Left colon (tissue), 2 donors: Measurements from ENCODE around the gene KMO. TPM values are rescaled to one million over a fixed set of nuclear protein-coding genes. Genes with fewer than 3 reads are reported as not detected.

Experiments
- ATAC-seq: fragments of 200-7000 bp; cut with Tn5 transposase; one replicate; pipeline ENCODE4 v1.9.1; 2020; ENCODE audit warnings: mild to moderate bottlenecking, moderate library complexity
- DNase-seq, 2 donors: peaks; one replicate each; pipeline ENCODE4 v3.0.0-alpha.2; 2020
- intact Hi-C, 2 donors: fragments of 100-400 bp; cut with DNase I in 1 of 2; cut with micrococcal nuclease in 1 of 2; formaldehyde crosslinking; loops; one replicate each; pipeline versions ENCODE4 v1.11.2 to v1.14.0; 2022; cut with DNase I, micrococcal nuclease
- total RNA-seq, 2 donors: library from RNA; stranded (reverse); fragmentation: NEBNext Ultra II Directional; extraction: Animal tissue kit (Norgen Biotek cat#: 25700); gene quantifications; one replicate each; pipeline ENCODE4 v1.2.1, GENCODE V29; 2021
- donor health status: DM: no; HTN: no; CAD: no.
- donor health status: DM: yes; HTN: yes; CAD: no.

The KMO gene
- total RNA-seq, 2 donors from 2014 or later, result 0.21 to 0.78 TPM

DNA sequence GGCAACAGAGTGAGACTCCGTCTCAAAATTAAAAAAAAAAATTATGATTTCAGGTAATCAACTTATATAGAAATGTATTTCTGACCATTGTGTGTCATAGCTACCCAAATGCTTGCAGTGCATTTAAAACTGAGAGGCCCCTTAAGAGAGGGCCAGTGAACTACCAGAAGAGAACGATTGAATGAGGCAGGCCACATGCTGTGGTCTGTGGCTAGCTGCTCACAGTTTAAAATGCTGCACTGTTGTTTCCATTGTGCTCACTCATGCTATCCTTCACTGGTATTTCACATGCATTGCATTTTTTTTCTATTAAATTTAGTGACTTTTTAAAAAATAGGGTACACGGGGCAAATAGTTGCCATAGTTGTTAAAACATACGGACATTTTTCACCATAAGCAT lies 82.0 kb downstream of the KMO start:
- ATAC-seq, result no peak
- no peak for DNase-seq
- intact Hi-C loops, result loop anchor here in 1 of 2 donors (5.0 kb wide), 1 partner anchor 218 kb away; no protein-coding TSS in a partner anchor

DNA sequence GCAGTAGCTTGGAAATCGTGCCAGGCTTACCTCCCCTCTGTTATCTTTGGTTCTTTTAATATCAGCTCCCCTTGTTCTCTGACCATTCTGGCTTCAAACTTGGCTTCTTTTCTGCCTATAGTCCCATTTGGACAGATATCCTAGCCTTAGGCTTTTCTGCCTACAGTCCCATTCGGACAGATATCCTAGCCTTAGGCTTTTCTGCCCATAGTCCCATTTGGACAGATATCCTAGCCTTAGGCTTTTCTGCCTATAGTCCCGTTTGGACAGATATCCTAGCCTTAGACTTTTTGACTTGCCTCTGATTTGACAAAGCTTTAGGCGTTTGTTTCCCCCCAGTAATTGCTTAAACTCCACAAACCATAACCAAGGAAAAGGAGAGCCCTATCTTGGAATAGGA lies 82.4 kb downstream of the KMO start:
- ATAC-seq (no peak), DNase-seq (no peak)
- intact Hi-C loops, result loop anchor here in 1 of 2 donors (5.0 kb wide), 1 partner anchor 218 kb away; no protein-coding TSS in a partner anchor

DNA sequence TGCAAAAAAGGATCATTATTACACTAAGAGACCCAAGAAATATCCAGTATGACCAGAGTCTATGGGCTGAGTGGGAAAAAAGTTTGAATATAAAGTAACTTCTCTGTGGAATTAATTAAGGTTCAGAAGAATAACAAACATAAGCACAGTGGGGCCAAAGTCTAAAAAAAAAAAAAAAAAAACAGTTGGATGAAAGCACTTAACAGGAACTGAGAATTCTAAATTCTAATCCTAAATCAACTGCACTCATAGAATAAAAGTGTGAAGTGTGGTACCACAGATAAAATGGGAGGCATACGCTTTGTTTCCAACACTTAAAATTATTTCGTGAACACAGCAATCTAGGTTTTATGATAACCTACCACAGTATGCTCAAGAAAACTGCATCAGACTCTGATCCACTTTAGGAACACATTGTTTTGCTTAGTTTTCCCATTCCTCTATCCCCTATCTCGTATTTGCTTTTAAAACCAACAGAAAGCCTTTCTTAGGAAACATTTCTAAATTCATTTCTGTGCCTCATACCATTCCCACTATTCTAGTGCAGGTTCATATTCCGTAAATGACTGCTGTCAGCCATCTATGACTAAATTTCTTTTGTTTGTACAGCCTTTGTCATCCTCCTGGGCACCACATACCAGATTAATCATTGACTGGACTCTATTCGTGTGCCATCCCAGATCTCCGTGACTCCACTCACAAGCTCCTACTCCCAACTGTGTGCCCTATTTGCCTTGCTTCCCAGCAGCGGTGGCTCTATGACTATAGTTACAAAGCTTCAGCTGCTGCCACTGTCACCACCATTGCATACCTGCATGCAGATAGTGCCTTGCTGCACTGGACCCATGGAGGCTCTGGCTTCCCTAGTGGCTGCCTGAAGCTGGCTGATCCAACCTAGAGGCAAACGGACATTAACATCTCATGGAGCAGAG lies 83.1 kb downstream of the KMO start:
- ATAC-seq (peak; percentile 88), DNase-seq (peak; percentile 24 to 30)
- intact Hi-C loops, result no loop called here

DNA sequence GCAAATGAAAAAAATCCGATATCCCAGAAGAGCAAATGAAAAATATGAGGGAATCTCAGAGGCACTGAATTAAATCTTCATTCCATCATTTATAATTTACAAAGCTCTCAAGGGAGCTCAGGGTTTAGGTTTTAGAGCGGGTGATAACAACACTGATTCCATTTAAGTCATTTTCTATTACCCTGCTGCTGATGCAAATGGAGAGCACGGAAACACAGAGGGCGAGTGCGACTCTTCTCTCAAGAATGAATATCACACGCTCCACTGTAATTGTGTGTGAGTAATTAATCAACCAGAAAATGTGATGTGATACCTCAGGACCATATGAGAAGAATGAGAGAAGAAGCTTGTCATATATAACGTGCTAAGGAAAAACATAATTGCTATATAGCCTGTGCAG lies 85.2 kb downstream of the KMO start:
- DNase-seq (no peak), ATAC-seq (no peak)
- intact Hi-C loops, result no loop called here

DNA sequence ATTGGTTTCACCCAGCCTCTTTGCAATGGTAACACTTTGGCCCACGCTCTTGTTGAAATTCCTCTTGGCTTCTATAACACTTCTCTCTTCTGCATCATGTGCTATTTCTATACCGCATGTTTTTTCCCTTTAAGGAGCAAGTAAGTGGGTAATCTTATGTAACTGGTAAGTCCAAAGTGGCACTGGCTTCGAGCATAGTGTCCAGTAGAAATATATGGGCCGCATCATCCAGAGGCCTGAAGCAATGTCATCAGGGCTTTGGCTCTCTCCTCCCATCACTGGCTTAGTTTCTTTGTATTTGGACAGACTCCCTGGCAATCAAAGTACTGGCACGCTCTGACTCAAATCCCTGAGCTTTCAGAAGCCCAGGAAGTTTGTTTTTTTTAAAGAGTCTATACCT lies 90.5 kb downstream of the KMO start:
- ATAC-seq (no peak), DNase-seq (no peak)
- intact Hi-C loops, result no loop called here

DNA sequence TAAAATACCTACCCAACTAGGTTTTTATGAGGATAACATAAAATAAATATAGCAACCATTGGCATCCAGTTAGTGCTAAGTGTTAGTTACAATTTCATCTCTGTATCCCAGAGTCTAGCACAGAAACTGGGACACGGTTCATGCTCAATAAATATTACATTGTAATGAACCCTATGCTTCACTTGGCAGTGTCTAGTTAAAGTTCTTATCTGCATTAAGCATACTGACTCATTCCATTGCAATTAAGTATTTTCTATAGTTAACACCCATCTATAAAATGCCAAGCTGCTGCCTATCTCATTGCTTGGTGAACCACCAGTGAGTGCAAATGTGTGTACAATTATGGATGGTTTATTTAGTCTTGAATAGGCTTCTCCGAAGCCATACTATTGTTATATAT lies 92.8 kb downstream of the KMO start:
- intact Hi-C loops, result no loop called here
- DNase-seq (no peak), ATAC-seq (peak; percentile 87)

DNA sequence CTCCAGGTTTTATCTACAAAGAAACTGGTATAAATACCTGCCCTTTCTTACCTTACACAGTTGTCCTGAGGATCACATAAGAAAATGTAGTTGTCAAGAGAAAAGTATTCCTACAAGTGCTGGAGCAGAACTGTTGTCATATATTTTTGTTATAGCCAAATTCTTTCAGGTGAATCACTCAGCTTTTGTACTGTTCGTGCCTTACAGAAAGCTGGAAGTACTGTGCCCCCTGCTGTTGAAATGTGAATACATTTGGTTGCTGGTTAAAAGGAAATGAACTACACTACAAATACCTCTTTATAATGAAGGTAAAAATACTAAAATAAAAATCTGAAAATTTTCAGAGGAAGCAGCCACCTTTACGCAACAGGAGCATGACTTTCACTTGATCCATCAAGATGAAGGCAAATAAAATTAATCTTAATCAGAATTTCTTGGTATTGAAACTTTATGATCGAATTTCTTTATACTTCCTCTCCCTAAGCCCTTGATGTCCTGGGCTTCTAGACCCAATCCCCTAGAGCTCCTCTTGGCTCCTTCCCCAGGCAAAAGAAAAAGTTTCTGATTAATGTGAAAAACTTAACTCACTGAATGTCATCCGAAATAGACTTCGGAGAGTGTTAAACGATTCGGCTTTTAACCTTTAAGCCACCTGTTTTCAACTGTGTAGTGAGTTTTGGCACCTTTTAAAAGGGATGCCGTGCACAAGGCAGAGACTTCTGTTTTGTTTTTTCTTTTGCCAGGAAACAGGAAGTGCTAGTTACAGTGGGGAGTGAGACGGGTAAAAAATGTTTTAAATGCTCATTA lies 95.5 kb downstream of the KMO start:
- ATAC-seq (peak; percentile 67), DNase-seq (peak in 1 of 2 donors; percentile 25)
- intact Hi-C loops, result no loop called here

DNA sequence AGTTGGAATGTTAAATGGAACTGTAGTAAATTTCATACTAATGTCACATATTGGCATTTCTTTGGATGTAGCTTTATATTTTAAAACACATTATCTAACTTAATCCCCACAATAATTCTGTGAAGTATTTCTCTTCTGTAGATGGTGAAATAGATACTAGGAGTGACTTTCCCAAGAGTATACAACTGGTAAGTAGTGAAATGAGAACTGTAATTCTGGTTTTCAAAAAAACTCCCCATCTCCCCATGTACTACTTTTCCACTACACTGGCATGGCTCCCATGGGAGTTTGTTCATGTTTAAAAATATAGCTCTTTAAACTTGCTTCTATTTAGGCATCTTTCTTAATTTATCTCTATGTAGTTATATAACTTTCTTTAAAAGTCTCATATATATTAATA lies 97.8 kb downstream of the KMO start:
- DNase-seq (no peak), ATAC-seq (no peak)
- intact Hi-C loops, result no loop called here

DNA sequence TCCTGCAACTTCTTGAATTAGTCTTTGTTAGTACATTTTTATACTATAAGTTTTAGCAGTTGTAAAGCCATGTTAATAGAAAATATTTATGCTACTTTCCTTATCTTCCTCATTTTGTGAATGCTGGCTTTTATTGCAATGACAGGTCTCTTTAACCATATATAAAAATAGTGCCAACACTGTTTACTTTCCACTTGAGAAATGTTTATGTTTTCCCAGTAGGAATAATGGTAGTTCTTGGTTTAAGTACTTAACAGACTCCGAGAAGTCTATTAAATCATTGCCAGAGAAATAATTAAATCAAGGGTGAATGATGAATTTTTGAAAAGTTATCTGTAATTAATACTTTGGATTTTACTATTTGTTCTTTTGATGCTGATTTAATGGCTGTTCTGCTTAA lies 98.3 kb downstream of the KMO start:
- DNase-seq, result no peak

DNA sequence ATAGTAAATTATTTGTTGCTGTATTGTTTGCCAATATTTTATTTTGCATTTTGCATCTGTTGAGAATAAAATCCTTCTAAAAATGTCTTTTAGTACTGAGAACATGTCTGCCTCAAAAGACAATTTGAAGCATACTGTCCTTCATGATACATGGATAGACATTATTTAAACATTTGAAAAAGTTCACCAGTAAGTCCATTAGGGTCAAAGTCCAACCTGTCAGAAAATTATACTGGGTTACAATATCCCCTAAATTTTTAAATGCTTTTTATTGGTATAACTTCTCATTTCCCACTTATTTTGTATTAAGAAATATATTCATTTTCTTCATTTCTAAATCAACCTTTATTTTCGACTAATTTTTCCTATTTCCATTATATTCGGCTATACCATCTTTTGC lies 98.7 kb downstream of the KMO start:
- intact Hi-C loops, result no loop called here
- ATAC-seq, result no peak
- no peak for DNase-seq

More for the DNA sequence above, 98.3 kb downstream of the KMO start:
- ATAC-seq, result no peak
- intact Hi-C loops, result no loop called here

DNA sequence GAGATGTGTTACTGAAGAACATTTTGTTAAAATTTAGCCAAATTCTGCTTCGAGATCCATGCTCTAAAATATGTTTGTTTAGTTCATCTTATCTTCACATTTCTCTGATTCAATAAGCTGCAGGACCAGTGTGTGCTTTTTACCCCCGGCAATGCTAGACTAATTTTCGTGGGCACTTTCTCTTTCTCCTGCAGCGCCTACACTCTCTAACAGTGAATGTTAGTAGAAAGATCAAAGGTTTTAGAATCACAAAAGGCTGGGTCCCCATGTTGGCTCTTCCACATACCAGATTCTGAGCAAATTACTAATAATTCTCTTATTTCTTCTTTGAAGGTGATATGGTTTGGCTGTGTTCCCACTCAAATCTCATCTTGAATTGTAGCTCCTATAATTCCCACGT lies 99.5 kb downstream of the KMO start:
- DNase-seq (no peak), ATAC-seq (no peak)
- intact Hi-C loops, result no loop called here

DNA sequence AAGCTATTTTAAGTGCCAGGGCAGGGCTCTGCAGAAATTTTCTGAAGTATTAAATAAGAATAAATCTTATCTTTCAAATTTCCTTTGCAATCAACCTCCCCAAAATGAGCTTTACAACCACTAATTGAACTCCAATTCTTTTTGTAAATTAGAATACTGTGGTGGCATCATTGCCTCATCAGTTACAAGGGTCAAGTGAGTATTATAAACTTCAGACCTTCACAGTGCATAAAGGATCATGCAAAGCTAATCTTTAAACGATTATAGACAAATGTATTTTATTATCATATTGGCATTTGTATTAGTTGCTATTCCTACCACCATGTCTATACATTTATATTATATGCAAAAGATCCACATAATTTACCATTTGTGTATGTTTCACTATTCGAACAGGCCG lies 100.8 kb downstream of the KMO start:
- intact Hi-C loops, result no loop called here
- DNase-seq, result no peak
- no peak for ATAC-seq

DNA sequence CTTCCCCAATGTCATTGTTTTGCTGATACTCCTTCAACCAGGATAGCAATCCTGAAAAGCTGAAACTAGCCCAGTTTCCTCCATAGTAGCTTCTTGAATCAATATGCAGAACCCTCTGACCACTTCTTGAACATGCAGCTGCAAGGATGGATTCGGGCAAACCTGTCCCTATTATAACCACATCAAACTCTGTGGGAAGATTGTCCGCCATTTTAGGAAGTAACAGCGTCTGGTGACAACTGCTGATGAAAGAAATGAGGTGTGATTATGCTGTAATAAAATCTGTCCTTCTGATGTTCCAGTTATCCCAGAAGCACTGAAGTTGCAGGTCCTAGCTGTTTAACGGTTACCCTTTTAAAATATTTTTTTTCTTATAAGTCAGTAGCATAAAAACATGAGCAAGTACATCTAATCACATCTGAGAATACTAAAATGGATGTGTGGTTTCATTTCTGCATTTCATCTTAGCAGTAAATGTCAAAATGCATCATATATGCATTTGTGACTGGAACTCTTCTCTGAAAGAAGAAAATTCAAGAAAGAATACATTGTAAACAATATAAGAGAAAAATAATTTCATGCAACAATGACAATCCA lies 103.5 kb downstream of the KMO start:
- intact Hi-C loops, result no loop called here
- DNase-seq (no peak), ATAC-seq (no peak)

DNA sequence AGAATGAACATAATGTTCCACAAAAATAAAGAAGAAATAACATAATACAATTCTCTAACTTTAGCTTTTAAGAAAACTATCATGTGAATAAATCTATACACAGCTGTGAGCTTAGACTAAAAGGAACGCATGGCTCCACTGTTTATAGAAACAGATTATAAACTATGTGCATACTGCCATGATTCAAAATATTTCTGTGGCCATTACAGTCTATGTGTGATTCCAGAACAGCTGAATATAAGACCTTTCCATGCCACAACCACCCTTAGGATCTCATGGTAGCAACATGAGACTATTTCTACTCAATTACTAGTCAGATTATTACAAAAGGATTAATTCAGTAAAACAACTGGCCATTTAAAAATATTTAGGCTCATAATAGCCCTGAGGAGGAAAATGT lies 104.1 kb downstream of the KMO start:
- ATAC-seq (no peak), DNase-seq (no peak)
- intact Hi-C loops, result no loop called here

DNA sequence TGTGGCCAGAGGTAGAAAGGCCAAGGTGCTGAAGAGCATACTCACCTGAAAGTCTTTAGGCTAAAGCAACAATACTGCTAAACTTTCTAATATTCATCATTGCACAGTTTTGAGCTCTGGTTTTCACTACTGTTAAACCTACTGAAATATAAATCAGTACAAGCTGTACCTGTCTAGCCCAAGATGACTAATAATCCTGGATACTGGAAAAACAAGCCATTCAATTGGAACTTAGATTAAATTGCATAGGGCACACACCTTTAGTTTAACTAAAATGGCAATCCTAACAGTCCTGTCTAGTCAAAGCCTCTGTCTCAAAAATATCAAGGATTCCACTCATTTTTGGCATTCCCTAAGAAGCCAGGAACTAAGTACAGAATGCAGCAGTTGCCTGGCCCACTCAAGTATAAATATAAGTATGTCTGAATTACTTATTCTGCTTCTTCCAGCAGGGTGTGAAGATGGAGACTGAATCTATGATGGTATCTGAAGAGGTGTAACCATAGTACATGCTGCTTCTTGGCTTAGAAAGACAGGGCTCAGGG lies 104.9 kb downstream of the KMO start:
- no peak for ATAC-seq
- intact Hi-C loops, result no loop called here
- no peak for DNase-seq

DNA sequence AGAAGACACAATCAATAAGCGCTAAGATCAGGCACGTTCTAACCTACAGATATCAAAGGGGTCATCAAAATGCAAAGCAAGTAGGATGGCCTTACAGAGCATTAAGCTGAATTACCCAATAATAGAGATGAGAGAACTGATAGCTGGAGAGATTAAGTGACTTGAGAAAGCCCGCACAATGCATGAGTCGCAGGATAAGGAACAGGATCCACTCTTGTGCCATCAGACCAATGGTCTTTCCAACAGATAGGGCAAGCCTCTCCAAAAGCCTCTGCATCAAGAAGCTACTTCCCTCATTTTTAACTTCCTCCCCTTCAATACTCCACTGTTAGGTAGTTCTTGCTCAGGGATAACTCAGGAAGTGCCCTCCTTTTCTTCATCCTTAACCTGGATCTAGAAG lies 105.4 kb downstream of the KMO start:
- no peak for ATAC-seq
- no peak for DNase-seq
- intact Hi-C loops, result no loop called here

DNA sequence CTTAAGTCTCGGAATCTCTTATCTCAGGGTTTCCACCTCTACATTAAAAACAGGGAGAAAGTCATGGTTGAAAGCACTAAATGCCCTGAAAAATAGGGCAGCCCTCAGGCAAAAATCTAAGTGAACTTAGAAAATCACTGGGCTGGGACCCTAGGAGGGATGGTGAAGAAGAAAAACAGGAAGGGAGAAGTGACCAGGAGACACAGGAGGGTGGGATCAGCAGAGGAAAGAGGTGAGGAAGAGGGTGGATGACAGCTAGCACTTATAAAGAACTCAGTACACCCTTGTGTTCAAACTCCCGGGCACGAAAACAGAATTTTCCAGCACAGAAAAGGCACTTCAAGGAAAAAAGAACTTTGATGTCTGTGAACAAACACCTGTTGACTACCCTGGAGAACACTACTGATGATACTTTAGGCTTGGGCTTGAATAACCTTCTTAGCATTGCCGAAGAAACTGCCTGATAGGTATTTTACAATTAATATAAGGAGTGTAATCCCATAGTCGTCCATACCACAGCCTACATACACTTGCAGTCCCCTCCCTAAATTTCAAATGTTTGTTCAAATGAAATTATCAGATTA lies 106.0 kb downstream of the KMO start:
- intact Hi-C loops, result no loop called here
- ATAC-seq (no peak), DNase-seq (no peak)

DNA sequence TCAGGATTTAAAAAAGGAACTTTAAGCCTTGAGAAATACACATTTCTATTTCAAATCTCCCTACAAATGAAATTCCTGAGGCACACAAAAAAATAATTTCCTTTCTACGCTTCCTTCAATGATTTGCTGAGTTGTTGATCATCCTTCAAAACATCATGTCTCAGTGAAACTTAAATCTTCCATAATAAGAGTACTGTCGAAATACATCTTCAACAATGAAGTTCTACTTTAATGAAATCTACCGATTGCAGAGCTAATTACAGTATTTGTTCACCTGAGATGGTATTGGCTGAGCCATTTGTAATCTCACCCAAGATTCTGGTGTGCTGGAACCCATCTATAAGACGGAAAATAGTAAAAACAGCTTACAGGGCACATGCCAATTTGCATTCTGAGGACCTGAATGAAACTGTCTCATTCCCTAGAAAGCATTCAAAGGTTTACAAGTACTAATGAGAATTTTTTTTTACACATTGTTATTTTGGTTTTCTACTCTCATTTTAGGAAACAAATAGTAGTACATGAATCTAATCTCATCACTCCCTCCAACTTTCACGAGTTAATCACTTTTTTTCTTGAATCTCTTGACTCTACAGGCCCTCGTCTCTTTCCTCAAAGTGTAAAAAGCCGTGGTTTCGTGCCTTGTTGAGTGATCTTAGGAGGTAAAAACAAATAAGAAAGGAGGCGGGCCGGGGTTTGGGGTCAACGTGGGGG lies 106.9 kb downstream of the KMO start:
- ATAC-seq (no peak), DNase-seq (no peak)
- intact Hi-C loops, result no loop called here
